GM23248 (cell line): Measurements from ENCODE around the gene PPP4R2. TPM values are rescaled to one million over a fixed set of nuclear protein-coding genes. Genes with fewer than 3 reads are reported as not detected.

ENCODE experiments used
- DNase-seq: peaks from one replicate; pipeline ENCODE4 v3.0.0-alpha.2; 2015
- H2AFZ ChIP-seq: fragments of 200-600 bp; sonication (generic); 2 replicates; pipeline ENCODE4 v1.6.1; 2016; ENCODE audit warnings: antibody characterized with exemption
- H3F3A ChIP-seq: fragments of 200-600 bp; sonication (generic); 2 replicates; pipeline ENCODE4 v1.6.1; 2016; ENCODE audit warnings: mild to moderate bottlenecking, antibody characterized with exemption, mixed run types; ENCODE audit not compliant: insufficient read depth
- H3K27ac ChIP-seq: fragments of 200-600 bp; sonication (generic); 2 replicates; pipeline ENCODE4 v1.5.1; 2016; ENCODE audit warnings: mild to moderate bottlenecking
- H3K27me3 ChIP-seq: fragments of 200-600 bp; sonication (generic); replicated peaks from 2 replicates; pipeline ENCODE4 v1.6.1; 2016; ENCODE audit warnings: mild to moderate bottlenecking; ENCODE audit not compliant: insufficient read depth
- H3K36me3 ChIP-seq: fragments of 200-600 bp; sonication (generic); 2 replicates; pipeline ENCODE4 v1.6.1; 2016; ENCODE audit warnings: low read depth, mild to moderate bottlenecking
- H3K4me1 ChIP-seq: fragments of 200-600 bp; sonication (generic); 2 replicates; pipeline ENCODE4 v1.6.1; 2016; ENCODE audit warnings: mild to moderate bottlenecking; ENCODE audit not compliant: insufficient read depth
- H3K4me2 ChIP-seq: fragments of 200-600 bp; sonication (generic); one replicate; pipeline ENCODE4 v1.6.1; 2016; ENCODE audit warnings: mild to moderate bottlenecking; ENCODE audit not compliant: unreplicated experiment
- H3K4me3 ChIP-seq: fragments of 200-600 bp; sonication (generic); 2 replicates; pipeline ENCODE4 v1.5.1; 2016; ENCODE audit warnings: mild to moderate bottlenecking
- H3K79me2 ChIP-seq: fragments of 200-600 bp; sonication (generic); 2 replicates; pipeline ENCODE4 v1.6.1; 2016; ENCODE audit warnings: mild to moderate bottlenecking; ENCODE audit not compliant: insufficient read depth
- H3K9ac ChIP-seq: fragments of 200-600 bp; sonication (generic); 2 replicates; pipeline ENCODE4 v1.6.1; 2016; ENCODE audit warnings: mild to moderate bottlenecking
- H3K9me2 ChIP-seq: fragments of 200-600 bp; sonication (generic); 2 replicates; pipeline ENCODE4 v1.6.1; 2016; ENCODE audit warnings: mixed run types, mild to moderate bottlenecking, moderate library complexity; ENCODE audit not compliant: insufficient read depth
- H3K9me3 ChIP-seq: fragments of 200-600 bp; sonication (generic); one replicate; pipeline ENCODE4 v1.6.1; 2017; ENCODE audit warnings: low read depth
- H4K20me1 ChIP-seq: fragments of 200-600 bp; sonication (generic); 2 replicates; pipeline ENCODE4 v1.6.0; 2016; ENCODE audit not compliant: insufficient read depth
- EZH2 ChIP-seq: fragments of 200-600 bp; sonication (generic); IDR thresholded peaks from 2 replicates; pipeline ENCODE4 v1.6.1; 2018; ENCODE audit warnings: antibody characterized with exemption, mild to moderate bottlenecking; ENCODE audit not compliant: insufficient read depth, poor library complexity, severe bottlenecking
- EZH2phosphoT487 ChIP-seq: fragments of 200-600 bp; sonication (generic); IDR thresholded peaks from 2 replicates; pipeline ENCODE4 v1.6.1; 2018; ENCODE audit warnings: antibody characterized with exemption, moderate library complexity, mild to moderate bottlenecking, low read depth; ENCODE audit not compliant: insufficient read depth
- WGBS, 2 experiments: methylation state at CpG; one replicate each; pipeline ENCODE4 v1.1.6; 2015 to 2017; ENCODE audit warnings: low lambda C conversion rate in 2 of 2, low coverage in 1 of 2; ENCODE audit errors: missing lambda C conversion rate in 2 of 2; 5-methylcytosine and 5-hydroxymethylcytosine counted together
- in situ Hi-C: fragments of 300-500 bp; cut with MboI; formaldehyde crosslinking; loops from 2 replicates; pipeline ENCODE4 v1.15.0; 2020
- polyA plus RNA-seq: library from polyadenylated mRNA; unstranded; fragments of >200 nt; fragmentation: Nextera tagmentation; extraction: Ambion mirVana; gene quantifications from 2 replicates; pipeline ENCODE4 v1.2.1, GENCODE V29; 2016
- total RNA-seq: library from RNA; depleted of rRNA; stranded (reverse); fragments of >200 nt; shearing (Covaris generic); gene quantifications from 2 replicates; pipeline ENCODE4 v1.2.3, GENCODE V29; 2014

The PPP4R2 gene
- total and polyA plus RNA-seq, 2 experiments from 2014 or later = 31.6 to 46.6 TPM

DNA sequence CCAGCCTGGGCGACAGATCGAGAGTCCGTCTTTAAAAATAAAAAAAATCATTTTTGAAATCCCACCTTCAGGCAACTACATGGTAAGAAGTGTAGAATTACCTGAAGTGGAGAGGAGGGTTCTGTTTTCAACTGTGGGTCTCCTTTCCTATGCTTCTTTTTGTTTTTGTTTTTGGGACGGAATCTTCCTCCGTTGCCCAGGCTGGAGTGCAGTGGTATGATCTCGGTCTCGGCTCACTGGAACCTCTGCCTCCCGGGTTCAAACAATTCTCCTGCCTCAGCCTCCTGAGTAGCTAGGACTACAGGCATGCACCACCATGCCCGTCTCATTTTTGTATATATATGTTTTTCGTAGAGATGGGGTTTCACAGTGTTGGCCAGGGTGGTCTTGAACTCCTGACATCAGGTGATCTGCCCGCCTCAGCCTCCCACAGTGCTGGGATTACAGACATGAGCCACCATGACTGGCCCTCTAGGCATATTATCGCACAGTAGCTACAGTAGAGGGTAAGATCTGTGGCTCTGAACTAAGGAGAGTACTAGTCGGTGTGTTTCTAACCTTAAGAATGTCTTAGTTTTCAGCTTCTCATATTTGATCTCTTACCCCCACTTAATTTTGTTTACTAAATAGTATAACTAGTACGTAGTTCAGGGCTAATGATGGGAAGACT is 73.3 kb downstream of the PPP4R2 start:
- TF ChIP-seq EZH2 (no peak), EZH2phosphoT487 (no peak)
- Histone ChIP-seq H3K36me3 (peaks cover 19% of the 10 kb centered on the region), H2AFZ (no peak overlapping the region), H3K4me2 (no peak overlapping the region), H3K9me3 (no peaks in the 10 kb centered on the region), H3K27ac (peak overlapping the region; percentile 64), H3K4me3 (no peak overlapping the region), H3K4me1 (peaks cover 65% of the 10 kb centered on the region), H3K9me2 (no peaks in the 10 kb centered on the region), H3K27me3 (no peaks in the 10 kb centered on the region), H3K9ac (no peak overlapping the region), H4K20me1 (no peaks in the 10 kb centered on the region), H3K79me2 (peaks cover 29% of the 10 kb centered on the region), H3F3A (peaks cover 50% of the 10 kb centered on the region)
- DNase-seq = no peak
- in situ Hi-C loops = no loop called here
- 92 to 93% methylated on average over 14 of the region's 14 CpGs for WGBS, 2 experiments

DNA sequence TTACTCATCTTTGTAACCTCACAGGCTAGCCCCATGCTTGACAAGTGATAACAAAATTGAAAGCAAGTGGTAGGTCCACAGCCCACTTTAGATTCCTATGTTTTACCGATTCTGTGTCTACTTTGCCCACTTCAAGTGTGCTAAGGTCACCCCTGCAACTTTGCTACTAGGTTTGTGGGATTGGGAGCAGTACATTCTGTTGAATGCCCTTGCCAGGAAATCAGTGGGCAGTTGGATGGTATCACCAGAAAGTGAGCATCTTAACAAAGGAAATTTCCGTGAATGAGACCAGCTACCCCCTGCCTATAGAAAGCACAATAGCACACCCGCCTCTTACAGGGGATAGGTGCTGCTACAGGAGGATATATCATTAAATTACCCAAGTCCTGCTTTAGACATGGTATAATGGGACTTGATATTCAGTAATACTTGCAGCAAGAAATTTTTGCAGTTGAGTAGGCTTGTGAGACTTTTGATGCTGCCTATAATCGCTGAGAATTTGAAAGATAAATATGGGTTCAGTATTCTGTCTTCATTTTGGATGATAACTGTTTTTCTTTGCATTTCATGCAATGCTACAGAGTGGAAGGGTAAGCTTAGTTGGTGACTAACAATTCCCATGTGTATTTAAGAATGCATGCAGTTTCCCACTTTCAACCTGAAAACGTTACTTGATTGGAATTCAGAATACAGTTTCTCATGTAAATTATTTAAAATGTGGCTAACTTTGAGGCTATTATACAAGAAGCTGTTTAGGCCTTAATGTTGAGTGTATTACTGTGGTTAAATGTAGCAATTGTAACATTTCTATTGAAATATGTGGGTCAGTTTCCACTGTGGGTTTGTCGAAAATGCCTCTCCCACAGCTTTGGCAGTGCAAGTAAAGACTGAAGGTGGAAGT is 74.3 kb downstream of the PPP4R2 start:
- Histone ChIP-seq H3K9ac (peak overlapping the region; percentile 21; the same call in 1 of the 2 replicates), H3K27ac (peak overlapping the region; percentile 64), H3K9me3 (no peaks in the 10 kb centered on the region), H3K4me1 (peaks cover 59% of the 10 kb centered on the region), H3K4me3 (peak overlapping the region; percentile 11), H3F3A (peaks cover 47% of the 10 kb centered on the region), H2AFZ (no peak overlapping the region), H3K4me2 (peak overlapping the region; percentile 49), H4K20me1 (no peaks in the 10 kb centered on the region), H3K27me3 (no peaks in the 10 kb centered on the region), H3K79me2 (peaks cover 21% of the 10 kb centered on the region; the same call in 1 of the 2 replicates), H3K9me2 (no peaks in the 10 kb centered on the region), H3K36me3 (peaks cover 13% of the 10 kb centered on the region)
- peak; percentile 78; the same call in 1 of the 2 replicates for TF ChIP-seq EZH2phosphoT487
- no peak for TF ChIP-seq EZH2
- in situ Hi-C loops = no loop called here
- 57 to 59% methylated on average over 6 of the region's 6 CpGs for WGBS, 2 experiments
- peak; percentile 84 for DNase-seq

DNA sequence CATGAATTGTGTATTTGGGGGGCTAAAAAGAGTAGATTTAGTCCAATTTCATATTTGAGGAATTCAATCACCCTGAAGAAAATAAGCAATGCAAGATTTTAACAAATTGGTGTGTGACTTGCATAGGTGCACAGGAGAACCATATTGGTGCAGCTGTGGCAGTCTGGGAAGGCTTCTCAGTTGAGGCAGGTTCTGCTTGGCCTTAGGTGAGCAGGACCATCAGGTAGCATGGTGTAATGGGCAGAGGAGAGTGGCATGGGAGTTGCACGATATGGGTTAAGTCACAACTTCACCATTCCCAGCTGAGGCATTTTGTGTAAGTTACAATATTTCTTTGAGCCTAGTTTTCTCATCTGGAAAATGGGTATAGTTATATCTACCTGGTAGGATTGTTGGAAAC is 75.3 kb downstream of the PPP4R2 start:
- in situ Hi-C loops = no loop called here
- Histone ChIP-seq H3K4me1 (peaks cover 51% of the 10 kb centered on the region), H3K79me2 (peaks cover 16% of the 10 kb centered on the region; the same call in 1 of the 2 replicates), H3K9me3 (no peaks in the 10 kb centered on the region), H3F3A (peaks cover 39% of the 10 kb centered on the region), H3K27ac (peak overlapping the region; percentile 64), H3K36me3 (peaks cover 12% of the 10 kb centered on the region), H3K4me3 (peak overlapping the region; percentile 11; the same call in 1 of the 2 replicates), H3K27me3 (no peaks in the 10 kb centered on the region), H4K20me1 (no peaks in the 10 kb centered on the region), H2AFZ (no peak overlapping the region), H3K9me2 (no peaks in the 10 kb centered on the region), H3K9ac (peak overlapping the region; percentile 21; the same call in 1 of the 2 replicates), H3K4me2 (peak overlapping the region; percentile 49)
- TF ChIP-seq EZH2 (no peak), EZH2phosphoT487 (no peak)
- no peak for DNase-seq
- WGBS, 2 experiments = 95 to 100% methylated on average over 1 of the region's 1 CpG

DNA sequence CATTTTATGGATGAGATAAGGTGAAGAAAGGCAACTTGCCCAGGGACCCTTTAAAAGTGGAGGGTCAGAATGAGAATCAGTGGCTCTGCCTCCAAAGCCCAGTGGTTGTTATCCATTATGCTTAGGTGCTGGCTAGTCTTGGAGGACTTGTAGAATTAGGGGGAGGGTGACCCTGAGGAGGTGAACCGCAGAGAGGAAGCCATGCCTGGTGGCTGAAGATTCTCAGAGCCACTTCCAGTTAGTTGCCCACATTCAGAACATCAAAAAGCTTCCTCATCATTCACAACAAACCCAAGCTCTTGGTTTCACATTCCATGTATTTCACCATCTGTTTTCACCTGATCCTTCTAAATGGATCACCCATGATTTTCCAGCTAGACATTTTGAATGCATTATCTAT is 76.0 kb downstream of the PPP4R2 start:
- Histone ChIP-seq H4K20me1 (no peaks in the 10 kb centered on the region), H3K9ac (no peak overlapping the region), H3K9me3 (no peaks in the 10 kb centered on the region), H3K79me2 (peaks cover 9% of the 10 kb centered on the region; the same call in 1 of the 2 replicates), H3K36me3 (peaks cover 5% of the 10 kb centered on the region; the same call in 1 of the 2 replicates), H3K4me2 (no peak overlapping the region), H3K4me3 (no peak overlapping the region), H3K4me1 (peaks cover 44% of the 10 kb centered on the region), H2AFZ (no peak overlapping the region), H3K9me2 (no peaks in the 10 kb centered on the region), H3F3A (peaks cover 33% of the 10 kb centered on the region), H3K27me3 (no peaks in the 10 kb centered on the region), H3K27ac (no peak overlapping the region)
- 20 to 42% methylated on average over 1 of the region's 1 CpG for WGBS, 2 experiments
- TF ChIP-seq EZH2phosphoT487 = no peak
- TF ChIP-seq EZH2 = no peak
- DNase-seq = no peak
- in situ Hi-C loops = no loop called here
